HG02763 (cell line): ENCODE data around the gene DEXI.
"Not testable (repeated sequence)": the region's sequence is repeated elsewhere in the genome, so short reads cannot be mapped to it uniquely, and the experiment has no call there.

Experiments used
- ATAC-seq: cut with Tn5 transposase; IDR thresholded peaks from one replicate; pipeline ENCODE4 v1.9.1; 2021; ENCODE audit warnings: mild to moderate bottlenecking, moderate library complexity; ENCODE audit not compliant: unreplicated experiment

The DEXI gene

GRCh38 chr16:10944249-10945064, 2.2 kb upstream of the DEXI start, which contains the start of gene CLEC16A:
Gene CLEC16A (plus strand): TSS chr16:10944564. CDS start chr16:10944718, 154 bp downstream.
- peak; percentile 65 for ATAC-seq

DNA sequence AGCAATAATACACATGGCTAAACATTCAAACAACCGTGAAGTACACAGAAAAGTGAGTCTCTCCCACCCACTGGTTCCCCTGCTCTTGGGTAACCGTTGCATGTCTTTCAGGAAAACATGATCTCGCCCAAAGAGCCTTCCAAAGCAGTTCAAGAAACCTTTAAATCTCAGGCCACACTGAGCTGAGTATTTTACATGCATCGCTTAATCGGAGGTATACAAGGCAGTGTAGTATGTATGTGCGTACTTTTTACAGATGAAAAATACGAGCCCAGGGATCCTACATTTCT, 741 bp upstream of the DEXI start:
- ATAC-seq = no peak

DNA sequence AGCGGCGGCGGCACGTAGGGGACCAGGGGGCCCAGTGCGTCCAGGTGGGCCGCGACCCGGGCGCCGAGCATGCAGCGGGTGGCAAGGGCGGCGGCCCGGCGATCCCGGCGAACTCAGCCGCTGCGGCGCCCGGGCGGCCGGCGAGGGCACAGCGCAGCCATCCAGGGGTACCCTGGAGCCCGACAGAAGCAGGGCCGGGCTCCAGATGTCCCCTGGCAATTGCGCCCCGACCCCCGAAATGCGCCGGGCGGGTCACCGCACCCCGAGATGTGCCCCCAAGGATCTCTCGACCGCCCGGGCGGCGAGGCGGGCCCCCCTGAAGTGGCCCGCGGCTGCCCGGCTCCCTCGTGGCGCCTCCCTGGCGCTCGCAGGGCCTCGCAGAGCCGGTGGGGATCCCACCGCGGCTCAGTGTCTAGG, 325 bp downstream of the DEXI start:
- ATAC-seq = not testable (repeated sequence)

GRCh38 chr16:10941127-10941933, 938 bp downstream of the DEXI start:
- ATAC-seq = no peak

DNA sequence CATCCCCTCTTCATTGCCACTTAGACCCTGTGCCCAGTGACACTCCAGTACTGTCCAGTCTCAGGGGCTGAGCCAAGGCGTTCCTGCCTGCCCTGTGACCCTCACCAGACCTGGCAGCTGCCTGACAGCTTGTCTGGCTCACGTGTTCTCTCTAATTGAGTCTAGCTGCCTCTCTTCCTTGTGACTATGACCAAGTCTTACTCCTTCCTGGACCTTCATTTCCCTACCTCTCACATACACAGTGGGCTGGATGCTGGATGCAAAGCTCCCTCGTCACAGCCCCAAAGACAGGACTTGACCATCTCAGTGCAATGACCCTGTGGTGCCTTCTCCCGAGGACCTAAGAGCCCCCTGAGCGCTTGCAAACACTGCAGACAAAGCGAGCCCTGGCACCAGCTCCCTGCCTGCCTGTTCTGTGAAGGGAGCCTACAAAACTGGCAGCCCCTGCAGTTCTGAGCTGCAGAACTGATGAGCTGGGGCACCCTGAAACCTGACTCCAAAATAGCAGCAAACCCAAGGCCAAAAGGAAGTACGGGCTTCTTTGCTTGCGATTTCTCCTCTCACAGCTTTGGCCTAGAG, 1.7 kb downstream of the DEXI start:
- no peak for ATAC-seq

- ATAC-seq = no peak
Observed at GRCh38 chr16:10939649-10940234, 2.5 kb downstream of the DEXI start.

DNA sequence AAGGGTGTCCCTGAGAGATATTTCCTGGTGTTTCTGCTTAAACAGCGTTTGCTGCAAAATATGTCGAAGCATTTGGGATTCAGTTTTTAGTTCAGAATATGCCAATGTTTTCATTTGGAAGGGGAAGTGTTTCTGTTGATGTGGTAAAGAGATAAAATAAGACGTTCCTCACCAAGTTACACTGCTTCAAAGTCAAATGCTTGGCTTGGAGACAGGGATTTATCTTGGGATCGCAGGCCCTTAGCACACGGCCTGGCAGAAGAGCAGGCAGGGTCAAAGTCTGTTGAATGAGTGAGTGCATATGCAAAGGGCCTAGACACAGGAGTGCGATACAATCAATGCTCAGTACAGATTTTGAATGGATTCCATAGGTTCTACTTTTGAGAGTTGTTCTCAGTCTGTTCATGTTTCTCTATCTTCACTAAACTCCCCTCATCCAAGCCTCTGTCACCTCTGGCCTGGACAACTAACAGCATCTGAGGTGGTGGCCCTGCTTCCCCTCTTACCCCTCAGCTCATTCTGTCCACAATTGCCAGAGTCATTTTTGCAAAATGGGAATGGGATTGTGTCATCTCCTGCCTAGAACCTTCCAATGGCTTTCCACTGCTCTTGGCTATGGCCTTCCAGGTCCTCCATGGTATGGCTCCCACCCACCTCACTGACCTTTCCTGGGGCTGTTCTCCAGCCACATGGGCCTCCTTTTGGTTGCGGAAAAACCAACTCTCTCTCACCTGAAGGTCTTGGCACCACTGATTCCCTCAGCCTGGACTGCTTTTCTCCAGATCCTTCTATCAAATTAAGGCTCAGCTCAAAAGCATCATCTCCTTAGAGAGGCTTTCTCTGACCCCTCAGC, 3.2 kb downstream of the DEXI start:
- ATAC-seq = no peak

- no peak for ATAC-seq
Observed at GRCh38 chr16:10938321-10938720, 3.9 kb downstream of the DEXI start.

- ATAC-seq = no peak
Observed at GRCh38 chr16:10937068-10937859, 5.0 kb downstream of the DEXI start.

GRCh38 chr16:10936272-10936984, 5.8 kb downstream of the DEXI start:
- ATAC-seq = no peak

DNA sequence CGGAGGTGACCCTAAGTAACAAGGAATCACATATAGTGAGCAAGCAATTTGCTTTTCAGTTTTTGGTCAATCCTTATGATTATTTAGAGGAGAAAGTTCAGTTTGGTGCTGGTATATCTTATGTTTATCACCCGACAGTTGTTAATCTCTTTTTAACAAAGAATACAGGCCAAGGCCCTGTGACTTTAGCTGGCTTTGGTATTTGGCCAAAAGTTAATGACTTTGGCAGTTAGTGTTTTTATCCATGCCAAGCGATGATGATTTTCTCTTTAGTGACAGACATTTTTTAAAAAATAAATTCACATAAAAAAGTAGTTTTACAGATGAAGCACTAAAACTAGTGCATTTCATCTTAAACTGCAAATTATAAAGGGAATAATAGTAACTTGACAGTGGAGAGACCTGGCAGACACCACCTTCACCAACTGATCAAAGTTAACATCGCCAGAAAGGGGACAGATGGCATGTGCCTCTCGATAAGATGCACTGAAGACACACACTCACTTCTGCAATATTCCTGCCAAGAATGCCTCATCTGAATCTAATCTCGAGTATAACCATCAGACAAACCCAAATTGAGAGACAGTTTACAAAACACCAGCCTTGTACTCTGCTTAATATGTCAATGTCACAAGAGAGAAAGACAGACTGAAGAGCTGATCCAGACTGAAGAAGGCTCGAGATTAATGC, 6.9 kb downstream of the DEXI start:
- no peak for ATAC-seq

GRCh38 chr16:10934325-10935107, 7.8 kb downstream of the DEXI start:
- no peak for ATAC-seq

GRCh38 chr16:10933865-10934264, 8.4 kb downstream of the DEXI start:
- no peak for ATAC-seq

DNA sequence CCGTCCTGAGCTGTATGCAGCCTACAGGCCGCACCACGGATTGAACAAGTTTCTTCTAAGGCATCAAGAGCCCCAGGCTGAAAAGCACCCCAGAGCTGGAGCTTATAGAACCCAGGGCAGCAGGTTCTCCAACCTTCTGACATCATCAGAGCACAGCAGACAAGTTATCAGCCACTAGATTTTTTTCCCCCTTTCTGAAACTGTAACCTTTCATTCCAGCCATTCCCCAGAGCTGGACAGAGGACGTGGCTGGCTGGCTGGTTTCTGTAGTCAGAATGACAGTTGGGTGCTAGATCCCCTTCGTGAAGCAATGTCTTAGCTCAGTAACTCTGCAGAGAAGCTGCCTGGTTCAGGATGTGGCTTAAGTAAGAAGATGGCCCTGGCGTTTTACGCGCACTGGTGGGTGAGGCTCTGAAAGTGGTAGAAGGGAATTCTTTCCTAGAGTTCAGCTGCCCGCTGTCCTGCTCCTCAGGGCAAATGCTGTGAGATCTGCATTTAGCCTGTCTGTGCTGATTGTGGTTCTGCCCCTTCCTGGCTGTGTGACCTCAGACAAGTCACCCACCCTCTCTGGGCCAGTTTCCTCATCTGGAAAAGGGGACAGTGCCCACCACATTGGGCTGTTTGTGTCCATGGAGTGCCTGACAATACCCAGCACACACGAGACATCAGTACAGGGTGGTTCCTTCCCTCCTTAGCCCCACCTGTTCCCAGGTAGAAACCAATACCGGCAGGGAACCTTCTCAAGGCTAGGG, 9.1 kb downstream of the DEXI start:
- ATAC-seq = no peak

DNA sequence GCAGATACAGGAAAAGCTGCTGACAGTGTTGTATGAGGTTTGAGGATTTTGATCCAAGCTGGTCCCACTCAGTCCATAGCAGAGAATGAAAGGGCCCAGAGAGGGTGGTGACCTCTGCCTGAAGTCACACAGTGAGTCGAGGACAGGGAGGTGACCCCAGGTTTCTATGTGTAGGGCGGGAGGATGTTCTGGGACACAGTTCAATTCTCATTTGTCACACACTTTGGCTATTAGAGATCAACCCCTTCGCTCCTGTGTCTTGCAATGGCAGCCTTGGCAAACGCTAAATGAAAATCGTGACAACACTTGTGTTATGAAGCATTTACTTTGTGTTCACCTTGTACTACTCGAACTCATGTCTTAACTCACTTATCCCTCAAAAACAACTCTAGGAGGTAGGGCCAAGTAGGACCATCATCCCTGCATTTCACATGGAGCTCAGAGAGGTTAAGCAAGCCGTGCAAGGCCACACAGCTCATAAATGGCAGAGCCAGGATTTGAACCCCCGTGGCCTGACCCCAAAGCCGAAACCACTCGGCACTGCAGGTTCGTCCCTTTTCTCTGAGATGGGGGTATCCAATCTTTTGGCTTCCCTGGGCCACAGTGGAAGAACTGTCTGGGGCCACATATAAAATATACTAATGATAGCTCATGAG, 10.2 kb downstream of the DEXI start:
- ATAC-seq = no peak

DNA sequence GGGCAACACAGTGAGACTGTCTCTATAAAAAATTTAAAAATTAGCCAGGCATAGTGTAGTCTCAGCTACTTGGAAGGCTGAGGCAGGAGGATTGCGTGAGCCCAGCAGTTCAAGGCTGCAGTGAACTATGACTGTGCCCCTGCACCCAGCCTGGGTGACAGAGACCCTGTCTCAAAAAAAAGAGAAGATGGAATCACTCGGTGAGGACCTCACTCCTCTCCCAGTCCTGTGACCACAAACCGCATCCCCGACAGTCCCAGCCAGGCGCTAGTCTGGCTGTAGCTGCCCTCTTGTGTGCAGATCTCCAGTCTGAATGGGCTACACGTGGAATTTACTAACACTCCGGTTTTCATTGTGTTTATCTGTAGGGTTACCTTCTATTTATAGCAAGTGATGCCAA, 11.1 kb downstream of the DEXI start:
- no peak for ATAC-seq

GRCh38 chr16:10930755-10931093, 11.5 kb downstream of the DEXI start:
- ATAC-seq = no peak
